DOHH2 (cell line): ENCODE measurements around the gene DCBLD2.

Source experiments
- EZH2phosphoT487 ChIP-seq: fragments of 200-600 bp; sonication (generic); IDR thresholded peaks from 2 replicates; pipeline ENCODE4 v1.6.1; 2017; ENCODE audit warnings: borderline replicate concordance, mild to moderate bottlenecking, antibody characterized with exemption, low read length, moderate library complexity, mixed read lengths
- TF ChIP-seq, protein P1 (sequence below): fragments of 200-600 bp; sonication (generic); IDR thresholded peaks from one replicate; pipeline ENCODE4 v1.5.1; 2014; ENCODE audit warnings: antibody characterized with exemption, mild to moderate bottlenecking, low read depth, low read length; ENCODE audit not compliant: poor library complexity, severe bottlenecking

GRCh38 chr3:98779541-98780335 is 121.8 kb downstream of the DCBLD2 start:
- TF ChIP-seq, protein P1, sequence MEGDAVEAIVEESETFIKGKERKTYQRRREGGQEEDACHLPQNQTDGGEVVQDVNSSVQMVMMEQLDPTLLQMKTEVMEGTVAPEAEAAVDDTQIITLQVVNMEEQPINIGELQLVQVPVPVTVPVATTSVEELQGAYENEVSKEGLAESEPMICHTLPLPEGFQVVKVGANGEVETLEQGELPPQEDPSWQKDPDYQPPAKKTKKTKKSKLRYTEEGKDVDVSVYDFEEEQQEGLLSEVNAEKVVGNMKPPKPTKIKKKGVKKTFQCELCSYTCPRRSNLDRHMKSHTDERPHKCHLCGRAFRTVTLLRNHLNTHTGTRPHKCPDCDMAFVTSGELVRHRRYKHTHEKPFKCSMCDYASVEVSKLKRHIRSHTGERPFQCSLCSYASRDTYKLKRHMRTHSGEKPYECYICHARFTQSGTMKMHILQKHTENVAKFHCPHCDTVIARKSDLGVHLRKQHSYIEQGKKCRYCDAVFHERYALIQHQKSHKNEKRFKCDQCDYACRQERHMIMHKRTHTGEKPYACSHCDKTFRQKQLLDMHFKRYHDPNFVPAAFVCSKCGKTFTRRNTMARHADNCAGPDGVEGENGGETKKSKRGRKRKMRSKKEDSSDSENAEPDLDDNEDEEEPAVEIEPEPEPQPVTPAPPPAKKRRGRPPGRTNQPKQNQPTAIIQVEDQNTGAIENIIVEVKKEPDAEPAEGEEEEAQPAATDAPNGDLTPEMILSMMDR = no peak
- TF ChIP-seq EZH2phosphoT487 = no peak
